GM21576 (cell line): ENCODE measurements around the gene VAMP4.
A peak's percentile ranks its signal among the peaks of the same experiment; 100 is the strongest.
"Not testable (repeated sequence)": the region's sequence is repeated elsewhere in the genome, so short reads cannot be mapped to it uniquely, and the experiment has no call there.

Experiments used
- ATAC-seq: cut with Tn5 transposase; IDR thresholded peaks from one replicate; pipeline ENCODE4 v1.9.1; 2021; ENCODE audit warnings: mild to moderate bottlenecking, moderate library complexity; ENCODE audit not compliant: unreplicated experiment

Gene VAMP4

DNA sequence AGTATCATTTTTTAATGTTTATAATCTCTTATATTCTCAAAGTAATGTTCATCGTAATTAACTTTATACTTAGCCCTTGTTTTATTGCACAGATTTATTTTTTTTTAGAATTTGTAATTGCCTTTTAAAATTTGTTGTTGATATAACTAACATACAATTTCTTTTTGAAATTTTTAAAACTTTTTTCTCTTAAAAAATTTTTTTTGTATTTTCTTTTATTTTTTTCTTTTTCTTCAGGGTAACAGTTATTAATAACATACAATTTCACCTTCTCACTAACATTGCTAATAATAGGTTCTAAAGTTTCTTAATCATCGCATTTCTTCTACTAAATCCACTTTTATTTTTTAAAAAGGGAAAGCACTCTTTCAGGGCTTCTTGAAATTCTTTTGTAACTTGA lies 11.3 kb upstream of the VAMP4 start:
- ATAC-seq = no peak

DNA sequence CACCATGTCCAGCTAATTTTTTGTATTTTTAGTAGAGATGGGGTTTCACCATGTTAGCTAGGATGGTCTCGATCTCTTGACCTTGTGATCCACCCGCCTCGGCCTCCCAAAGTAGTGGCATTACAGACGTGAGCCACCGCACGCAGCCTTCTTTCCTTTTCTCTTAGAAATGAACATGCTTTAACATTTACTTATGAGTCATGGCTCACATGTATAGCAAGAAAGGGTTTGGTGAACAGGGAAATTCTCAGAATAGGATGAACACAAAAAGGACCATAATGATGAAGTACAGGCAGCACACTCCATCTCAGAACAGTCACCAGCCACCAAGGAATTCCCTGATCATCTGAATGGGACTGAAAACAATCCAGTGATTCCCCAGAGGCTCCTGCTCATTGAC lies 9.4 kb upstream of the VAMP4 start:
- no peak for ATAC-seq

DNA sequence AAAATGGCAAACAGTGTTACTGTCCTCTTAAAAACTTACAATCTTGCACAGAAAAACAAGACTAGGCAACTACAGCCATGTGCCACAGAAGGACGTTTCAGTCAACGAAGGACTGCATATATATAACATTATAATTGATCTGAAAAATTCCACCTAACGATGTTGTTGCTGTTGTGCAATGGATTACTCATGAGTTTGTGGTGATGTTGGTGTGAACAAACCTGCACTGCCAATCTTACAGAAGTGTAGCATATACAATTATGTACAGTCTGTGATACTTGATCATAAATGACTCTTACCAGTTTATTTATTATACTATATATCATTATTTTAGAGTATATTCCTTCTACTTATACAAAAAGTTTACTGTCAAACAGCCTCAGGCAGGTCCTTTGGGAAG lies 6.8 kb upstream of the VAMP4 start:
- no peak for ATAC-seq

DNA sequence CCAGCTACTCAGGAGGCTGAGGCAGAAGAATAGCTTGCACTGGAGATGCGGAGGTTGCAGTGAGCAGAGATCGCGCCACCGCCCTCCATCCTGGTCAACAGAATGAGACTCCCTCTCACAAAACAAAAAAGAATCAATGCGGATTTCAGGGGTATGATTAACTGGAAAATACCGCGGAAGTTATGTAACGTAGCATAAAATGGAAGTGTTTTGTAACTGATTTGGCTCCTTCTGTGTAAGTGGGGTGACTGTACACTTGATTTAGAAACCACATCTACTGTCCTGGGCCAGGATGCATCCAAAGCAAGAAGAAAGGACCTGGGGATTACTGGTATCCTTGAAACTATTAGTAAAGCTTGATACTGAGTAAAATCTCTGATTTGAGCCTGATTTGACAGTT lies 3.1 kb upstream of the VAMP4 start:
- ATAC-seq = no peak

DNA sequence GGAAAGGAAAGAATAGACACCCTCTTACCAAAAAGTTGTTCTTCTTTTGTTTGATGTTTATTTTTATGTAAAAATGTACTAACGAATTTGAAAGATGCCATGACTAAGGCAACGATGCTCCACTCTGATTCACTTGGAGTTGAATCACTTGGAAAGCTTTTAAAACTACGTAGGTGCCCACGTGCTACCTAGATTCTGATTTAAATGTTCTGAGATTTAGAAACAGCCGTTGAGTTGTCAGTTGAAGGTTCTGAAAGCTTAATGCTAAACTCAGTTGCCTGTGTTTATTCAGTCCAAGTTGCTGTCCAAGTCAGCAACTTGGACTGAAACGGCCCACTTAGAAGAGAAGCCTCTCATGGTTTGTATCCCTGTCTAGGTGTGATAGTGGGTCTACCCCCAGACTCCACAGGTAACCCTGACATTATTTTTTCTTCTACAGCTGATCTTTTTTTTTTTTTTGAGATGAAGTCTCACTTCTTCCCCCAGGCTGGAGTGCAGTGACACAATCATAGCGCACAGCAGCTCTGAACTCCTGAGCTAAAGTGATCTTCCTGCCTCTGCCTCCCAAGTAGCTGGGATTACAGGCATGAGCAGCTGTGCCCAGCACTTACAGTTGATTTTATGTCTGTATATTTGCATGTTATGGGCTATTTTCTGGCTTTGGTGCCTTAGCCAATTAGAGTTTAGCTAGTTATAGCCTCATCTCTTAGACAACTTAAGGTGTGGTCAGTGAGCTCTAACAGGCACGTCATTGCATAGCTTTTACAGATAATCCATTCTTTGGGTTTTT lies 1.4 kb upstream of the VAMP4 start:
- no peak for ATAC-seq

DNA sequence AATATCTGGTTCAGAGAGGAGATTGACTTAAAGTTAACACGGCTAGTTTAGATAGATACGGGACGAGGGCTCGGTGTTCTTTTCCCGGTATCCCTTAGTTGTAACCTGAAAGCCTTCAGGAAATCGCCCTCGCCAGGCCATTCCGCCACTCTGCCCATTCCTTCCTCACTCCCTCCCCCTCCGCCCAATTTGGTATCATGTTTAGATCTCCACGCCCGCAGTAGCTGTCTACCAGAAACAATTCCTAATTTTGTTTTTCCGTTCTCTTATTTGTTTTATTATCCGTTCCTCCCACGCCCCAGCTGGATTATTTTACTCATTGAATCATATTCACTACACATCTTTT lies 685 bp upstream of the VAMP4 start:
- peak; percentile 4 for ATAC-seq

DNA sequence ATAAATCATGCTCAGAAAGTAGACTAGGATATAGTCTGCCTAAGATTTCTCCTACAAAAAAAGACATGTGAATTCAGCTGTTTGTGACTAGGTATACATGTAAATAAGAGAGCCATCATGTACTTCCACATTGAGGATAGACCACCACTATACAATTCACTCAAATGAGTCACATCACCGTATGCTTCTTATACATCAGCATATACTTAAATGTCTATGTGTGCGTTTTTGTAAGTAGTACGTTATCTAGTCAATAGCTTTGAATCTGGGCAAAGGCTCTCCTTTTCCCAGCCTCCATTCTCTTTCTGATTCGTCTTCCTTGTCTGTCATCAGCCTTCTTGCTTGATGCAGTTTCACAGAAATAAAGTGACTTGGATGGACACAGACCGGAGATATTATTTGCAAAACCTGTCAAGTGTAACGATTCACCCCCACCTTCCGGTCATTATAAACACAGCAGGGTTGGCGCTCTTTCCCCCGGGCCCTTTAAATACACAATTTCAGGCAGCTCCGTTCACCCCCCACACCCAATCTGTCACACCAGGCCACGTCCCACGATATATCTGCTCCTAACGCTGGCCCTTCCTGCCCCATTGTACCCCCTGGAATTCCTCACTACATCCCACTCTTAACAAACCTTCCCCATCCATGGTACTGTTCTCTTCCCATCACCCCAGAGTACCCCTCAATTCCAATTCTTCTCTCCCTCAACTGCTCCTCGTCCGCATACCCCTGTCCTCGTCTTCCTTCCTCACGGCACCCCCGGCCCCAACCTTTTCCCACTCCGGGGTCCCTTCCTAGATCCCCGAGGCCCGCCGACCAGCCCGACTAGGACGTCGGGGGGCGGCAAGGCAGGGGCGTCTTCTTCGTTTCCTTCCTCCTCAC lies 636 bp downstream of the VAMP4 start:
- peak; percentile 37 for ATAC-seq

DNA sequence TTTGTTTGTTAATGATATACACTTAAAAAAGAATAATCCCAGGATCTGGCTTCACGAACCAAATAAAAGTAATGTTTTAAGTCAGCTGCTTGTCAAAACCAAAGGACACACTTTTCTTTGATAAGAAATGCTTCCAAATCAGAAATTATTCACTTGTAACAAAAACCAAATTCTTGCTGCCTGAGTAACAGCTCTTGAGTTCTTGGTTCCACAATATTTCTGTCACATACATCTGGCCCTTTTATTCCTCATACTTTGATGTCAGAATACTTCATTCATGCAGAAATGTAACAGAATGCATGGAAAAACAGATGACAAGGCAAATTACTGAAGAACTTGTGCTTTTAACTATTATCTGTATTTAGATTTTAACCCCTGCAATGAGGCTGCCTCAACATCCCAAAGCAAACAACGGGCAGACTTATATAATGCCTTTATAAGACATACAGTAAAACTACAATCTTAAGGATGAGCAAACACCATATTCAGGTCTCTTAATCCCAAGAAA lies 1.5 kb downstream of the VAMP4 start:
- no peak for ATAC-seq

DNA sequence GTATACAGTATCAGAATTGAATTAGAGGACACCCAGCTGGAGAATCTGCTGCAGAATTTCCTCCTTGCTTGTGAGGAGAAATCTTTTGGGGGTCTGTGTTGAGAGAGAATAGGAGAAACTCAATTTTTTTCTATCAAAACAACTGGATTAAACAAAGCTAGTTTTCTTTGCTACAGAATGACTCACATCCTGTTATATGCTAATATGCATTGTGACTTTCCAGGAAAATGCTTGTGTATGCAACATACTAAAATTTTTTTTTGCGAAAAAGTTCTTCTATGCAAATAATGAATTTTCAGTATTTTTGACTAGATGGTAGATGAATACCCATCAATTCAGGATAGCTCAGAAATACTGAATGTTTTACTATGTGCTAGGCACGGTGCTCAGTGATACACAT lies 2.2 kb downstream of the VAMP4 start:
- no peak for ATAC-seq

DNA sequence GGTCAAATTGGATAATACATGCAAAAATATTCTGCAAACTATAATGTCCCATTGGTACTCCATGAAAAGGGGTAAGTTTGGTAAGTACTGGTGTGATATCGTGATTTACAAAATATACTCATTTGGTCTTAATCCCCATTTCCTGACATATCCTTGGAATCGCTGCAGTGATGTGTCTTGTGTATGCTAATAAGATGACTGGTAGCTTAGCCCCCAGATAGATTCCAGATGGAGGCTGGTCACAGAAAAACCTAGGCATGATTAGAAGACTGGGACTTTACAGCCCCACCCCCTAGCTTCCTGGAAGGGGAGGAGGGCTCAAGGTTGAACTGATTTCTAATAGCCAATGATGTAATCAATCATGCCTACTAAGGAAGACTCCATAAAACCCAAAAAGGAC lies 3.0 kb downstream of the VAMP4 start:
- ATAC-seq = no peak

DNA sequence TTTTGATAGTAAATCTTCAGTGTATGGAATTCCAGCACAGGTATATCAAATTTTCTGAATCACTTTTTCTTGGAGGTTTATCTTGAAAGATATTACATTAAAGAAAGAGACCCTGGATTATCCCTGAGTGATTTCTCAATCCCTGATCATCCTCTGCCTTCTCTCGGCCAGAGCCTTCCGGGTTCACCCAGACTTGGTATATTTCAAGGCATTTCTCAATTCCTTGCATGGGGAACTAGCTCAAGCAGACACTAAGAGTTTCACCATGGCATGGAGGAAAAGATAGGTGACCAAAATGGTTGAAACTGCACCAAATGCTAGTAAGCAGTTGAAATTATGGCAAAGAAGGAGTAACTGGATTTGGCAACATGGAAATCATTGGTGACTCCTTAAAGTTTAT lies 5.7 kb downstream of the VAMP4 start:
- no peak for ATAC-seq

DNA sequence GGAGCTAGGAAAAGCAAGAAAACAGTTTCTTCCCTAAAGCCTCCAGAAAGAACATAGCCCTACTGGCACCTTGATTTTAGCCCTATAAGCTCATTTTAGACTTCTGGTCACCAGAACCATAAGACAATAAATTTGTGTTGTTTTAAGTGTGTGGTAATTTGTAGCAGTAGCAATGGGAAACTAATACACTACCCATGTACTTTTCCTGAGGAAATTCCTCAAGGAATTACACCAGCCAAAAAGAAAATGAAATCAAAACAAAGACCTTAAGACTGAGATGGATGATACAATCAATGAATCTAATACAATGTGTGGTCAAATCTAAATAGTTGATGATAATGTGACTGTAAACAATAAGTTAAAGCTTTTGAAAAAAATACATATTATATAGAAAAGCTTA lies 11.8 kb downstream of the VAMP4 start:
- no peak for ATAC-seq

DNA sequence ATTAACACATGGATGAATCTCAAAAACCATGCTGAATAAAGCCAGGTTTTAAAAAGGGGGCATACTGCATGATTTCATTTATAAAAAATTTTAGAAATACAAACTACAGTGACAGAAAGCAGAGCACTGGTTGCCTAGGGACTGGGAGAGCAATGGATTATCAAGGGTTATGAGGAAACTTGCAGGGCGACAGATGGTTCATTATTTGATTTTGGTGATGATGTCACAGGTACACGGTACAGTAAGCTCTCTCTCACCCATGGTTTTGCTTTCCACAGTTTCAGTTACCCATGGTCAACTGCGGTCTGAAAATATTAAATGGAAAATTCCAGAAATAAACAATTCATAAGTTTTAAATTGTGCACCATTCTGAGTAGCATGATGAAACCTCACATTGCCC lies 14.1 kb downstream of the VAMP4 start:
- no peak for ATAC-seq

DNA sequence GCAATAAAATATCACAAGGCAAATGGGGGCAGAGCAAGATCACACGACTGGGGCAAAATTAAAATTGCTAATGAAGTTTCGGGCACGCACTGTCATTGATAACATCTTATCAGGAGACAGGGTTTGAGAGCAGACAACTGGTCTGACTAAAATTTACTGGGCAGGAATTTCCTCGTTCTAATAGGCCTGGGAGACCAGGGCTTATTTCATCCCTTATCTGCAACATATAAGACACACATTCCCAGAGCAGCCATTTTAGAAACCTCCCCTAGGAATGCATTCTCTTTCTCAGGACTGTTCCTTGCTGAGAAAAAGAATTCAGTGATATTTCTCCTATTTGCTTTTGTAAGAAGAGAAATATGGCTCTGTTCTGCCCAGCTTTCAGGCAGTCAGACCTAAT lies 18.7 kb downstream of the VAMP4 start:
- ATAC-seq = not testable (repeated sequence)

DNA sequence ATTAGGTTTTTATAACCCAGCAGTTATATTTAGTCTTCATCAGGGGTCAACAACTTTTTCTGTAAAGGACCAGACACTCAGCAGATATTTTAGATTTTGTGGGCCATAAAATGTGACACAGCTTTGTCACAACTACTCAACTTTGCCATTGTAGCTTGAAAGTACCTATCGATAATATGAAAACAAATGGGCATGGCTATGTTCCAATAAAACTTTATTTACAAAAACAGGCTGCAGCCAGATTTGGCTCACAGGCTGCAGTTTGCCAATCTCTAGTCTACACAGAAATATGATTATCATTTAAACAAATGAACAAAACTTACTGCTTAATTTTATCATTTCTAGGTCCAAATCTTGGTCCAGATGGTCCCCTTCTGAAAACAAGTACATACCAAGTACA lies 23.0 kb downstream of the VAMP4 start:
- ATAC-seq = no peak

DNA sequence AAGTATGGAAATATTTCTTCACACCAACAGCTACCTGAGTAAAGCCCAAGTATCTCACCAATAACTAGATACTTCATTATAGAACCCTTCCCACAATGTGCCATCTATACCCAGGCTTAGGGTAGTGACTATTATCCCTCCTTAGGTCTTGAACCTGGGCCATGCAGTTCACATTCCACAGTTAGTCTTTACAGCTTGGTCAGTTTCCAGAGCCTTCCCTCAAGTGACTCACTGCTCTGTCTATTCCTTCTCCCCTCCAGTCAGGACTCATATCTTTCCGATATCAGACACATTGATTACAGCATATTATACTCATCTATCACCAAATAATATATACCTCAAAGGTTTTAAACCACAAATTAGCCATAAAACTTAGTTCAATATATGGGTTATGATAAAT lies 23.6 kb downstream of the VAMP4 start:
- no peak for ATAC-seq

DNA sequence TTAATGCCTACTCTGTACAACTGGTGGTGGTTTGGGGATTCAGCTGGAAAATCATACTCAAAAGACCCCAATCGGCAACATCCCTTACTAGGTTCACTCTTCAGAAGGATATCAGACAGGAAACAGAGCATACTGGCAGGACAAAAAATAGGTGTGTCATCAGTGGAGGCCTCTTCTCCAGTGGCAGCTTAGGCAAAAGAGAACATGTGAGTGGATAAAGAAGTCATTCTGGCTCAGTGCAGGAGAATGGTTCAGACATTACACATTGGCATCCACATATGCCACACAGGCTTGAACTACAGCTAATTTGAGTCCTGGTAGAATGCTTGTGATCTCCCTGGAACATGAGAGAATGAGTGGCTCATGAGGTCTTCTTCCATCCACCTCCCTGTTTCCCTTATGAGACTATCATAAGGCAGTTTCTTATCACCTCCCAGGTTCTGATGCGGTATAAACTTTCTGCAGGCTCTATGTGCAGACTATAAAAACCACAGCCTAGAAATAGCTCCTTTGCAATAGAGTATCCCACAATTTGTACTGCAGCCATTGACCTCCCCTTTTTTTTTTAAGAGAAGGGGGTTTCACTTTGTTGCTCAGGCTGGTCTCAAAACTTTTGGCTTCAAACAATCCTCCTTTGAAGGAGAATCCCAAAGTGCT lies 24.7 kb downstream of the VAMP4 start:
- ATAC-seq = no peak

DNA sequence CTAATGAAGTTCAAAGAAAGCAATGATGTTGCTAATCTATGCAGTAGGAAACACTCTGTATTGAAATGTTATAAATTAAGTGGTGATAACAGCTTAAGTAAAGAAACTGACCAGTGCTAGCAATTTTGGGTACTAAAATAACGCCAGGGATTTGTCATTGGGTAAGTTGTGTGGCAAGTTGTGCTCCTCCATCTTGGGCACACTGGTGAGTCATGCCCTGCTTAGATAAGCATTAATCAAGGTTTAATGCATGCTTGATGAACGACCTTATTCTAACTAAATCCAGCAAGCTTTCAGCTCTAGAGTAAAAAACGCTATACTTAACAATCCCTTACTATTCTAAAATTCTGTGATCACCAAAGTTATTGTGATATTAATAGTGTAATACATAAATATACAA lies 25.2 kb downstream of the VAMP4 start:
- ATAC-seq = no peak

DNA sequence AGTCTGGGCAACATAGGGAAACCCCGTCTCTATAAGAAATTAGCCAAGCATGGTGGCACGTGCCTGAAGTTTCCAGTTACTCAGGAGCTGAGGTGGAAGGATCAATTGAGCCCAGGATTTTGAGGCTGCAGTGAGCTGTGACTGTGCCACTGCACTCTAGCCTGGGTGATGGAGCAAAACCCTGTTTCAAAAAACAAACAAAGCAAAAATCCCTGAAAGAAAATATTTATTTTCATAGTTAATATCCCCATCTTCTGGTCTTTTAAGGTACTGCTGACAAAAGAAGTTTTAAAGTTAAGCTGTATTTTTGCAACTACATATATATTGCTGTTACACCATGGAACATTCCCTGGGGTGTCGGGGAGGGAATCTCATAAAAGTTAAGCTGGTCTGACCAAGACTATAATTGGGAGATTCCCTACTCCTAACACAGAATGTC lies 26.0 kb downstream of the VAMP4 start:
- ATAC-seq = no peak

DNA sequence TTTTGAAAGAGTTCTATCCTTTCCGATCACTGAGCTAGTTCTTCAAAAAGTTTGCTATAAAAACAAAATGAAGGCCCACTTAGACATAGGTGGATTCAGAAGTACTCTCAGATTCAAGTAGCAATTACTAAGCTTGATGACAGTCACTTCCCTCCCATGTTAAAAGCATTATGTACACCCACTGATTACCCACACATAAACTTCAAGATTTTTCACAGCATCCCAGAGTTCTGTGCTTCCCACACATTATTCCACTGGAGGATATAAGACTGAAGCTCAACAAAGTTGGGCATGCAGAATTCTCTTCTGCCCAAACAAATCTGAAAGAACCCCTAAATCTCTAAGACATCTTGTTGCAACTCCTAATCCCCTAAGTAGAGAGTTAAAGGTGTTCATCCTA lies 29.5 kb downstream of the VAMP4 start:
- ATAC-seq = no peak

DNA sequence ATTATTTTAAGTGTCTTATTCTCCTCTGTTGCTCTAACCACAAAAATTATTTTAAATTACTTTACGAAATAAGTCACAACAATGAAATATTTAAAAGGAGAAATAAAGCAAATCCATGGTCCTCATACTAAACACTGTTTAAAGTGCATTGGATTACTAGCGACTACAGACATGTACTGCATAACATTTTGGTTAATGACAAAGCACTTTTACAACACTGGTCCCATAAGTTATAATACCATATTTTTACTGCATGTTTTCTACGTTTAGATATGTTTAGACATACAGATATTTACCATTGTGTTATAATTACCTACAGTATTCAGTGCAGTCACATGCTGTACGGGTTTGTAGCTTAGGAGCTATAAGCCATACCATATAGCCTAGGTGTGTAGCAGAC lies 30.2 kb downstream of the VAMP4 start:
- no peak for ATAC-seq

DNA sequence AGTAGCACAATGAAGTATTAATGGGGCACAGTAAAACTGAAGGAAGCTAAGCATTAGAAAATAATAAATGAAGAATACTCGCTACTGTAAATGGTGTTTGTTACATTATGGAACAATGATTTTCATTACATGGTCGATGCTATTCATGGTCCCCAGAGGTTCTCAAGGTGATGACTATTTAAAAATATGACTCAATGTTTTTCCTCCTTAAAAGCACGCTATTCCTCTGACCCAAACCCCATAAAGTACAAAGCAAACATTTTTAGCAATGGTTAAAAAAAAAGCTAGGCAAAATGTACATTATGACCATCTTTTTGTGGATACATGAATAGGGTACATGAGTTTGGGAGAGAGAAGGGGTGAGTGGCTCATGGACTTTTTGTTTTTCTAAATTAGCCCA lies 34.3 kb downstream of the VAMP4 start:
- ATAC-seq = no peak
